Lower leg skin (tissue), 4 donors: ENCODE measurements around the gene PPP2R3A. TPM values are rescaled to one million over a fixed set of nuclear protein-coding genes. Genes with fewer than 3 reads are reported as not detected.

Source experiments
- DNase-seq, 2 donors: peaks; one replicate each; pipeline ENCODE4 v3.0.0-alpha.2; 2019; ENCODE audit warnings: low spot score in 2 of 2
- H3K4me3 ChIP-seq: fragments of 200-600 bp; sonication (generic); 2 replicates; pipeline ENCODE4 v1.5.1; 2017; ENCODE audit warnings: mild to moderate bottlenecking, low read depth; ENCODE audit not compliant: poor library complexity, severe bottlenecking
- POLR2A ChIP-seq, 2 donors: fragments of 450-650 bp; IDR thresholded peaks; one replicate each; pipeline ENCODE4 v1.6.1; 2016 to 2017; ENCODE audit warnings: antibody characterized with exemption in 2 of 2, mild to moderate bottlenecking in 1 of 2, moderate library complexity in 1 of 2
- WGBS, 2 donors: methylation state at CpG; one replicate each; pipeline ENCODE4 v1.1.5; 2018; 5-methylcytosine and 5-hydroxymethylcytosine counted together
- intact Hi-C: fragments of 100-400 bp; cut with DNase I; formaldehyde crosslinking; loops from one replicate; pipeline ENCODE4 v1.15.0; 2023; ENCODE audit warnings: low total_unique reads
- total RNA-seq, 4 donors: library from RNA; depleted of rRNA; stranded (reverse); fragments of >200 nt; gene quantifications; one replicate each; pipeline ENCODE4 v1.1.0, GENCODE V29; 2016
- TF ChIP-seq, protein P1 (sequence below), 3 donors: fragments of 450-650 bp; IDR thresholded peaks; one replicate each; pipeline ENCODE4 v1.5.1; 2016; ENCODE audit warnings: antibody characterized with exemption in 3 of 3, mild to moderate bottlenecking in 3 of 3, moderate library complexity in 2 of 3

PPP2R3A gene
- total RNA-seq, 4 donors from 2014 or later: 36.8 to 39.7 (median 38.5) TPM

GRCh38 chr3:136044980-136045745 lies 79.6 kb downstream of the PPP2R3A start:
- WGBS, 2 donors: 84 to 89% methylated on average over 7 of the region's 7 CpGs
- no peak for DNase-seq
- H3K4me3 ChIP-seq: no peak overlapping the region
- intact Hi-C loops: loop anchor here (5.0 kb wide), 1 partner anchor 138 kb away; no protein-coding TSS in a partner anchor
- TF ChIP-seq, protein P1, sequence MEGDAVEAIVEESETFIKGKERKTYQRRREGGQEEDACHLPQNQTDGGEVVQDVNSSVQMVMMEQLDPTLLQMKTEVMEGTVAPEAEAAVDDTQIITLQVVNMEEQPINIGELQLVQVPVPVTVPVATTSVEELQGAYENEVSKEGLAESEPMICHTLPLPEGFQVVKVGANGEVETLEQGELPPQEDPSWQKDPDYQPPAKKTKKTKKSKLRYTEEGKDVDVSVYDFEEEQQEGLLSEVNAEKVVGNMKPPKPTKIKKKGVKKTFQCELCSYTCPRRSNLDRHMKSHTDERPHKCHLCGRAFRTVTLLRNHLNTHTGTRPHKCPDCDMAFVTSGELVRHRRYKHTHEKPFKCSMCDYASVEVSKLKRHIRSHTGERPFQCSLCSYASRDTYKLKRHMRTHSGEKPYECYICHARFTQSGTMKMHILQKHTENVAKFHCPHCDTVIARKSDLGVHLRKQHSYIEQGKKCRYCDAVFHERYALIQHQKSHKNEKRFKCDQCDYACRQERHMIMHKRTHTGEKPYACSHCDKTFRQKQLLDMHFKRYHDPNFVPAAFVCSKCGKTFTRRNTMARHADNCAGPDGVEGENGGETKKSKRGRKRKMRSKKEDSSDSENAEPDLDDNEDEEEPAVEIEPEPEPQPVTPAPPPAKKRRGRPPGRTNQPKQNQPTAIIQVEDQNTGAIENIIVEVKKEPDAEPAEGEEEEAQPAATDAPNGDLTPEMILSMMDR (IDR thresholded peaks at IDR 0.05): no peak
- TF ChIP-seq POLR2A (IDR thresholded peaks at IDR 0.05): no peak

DNA sequence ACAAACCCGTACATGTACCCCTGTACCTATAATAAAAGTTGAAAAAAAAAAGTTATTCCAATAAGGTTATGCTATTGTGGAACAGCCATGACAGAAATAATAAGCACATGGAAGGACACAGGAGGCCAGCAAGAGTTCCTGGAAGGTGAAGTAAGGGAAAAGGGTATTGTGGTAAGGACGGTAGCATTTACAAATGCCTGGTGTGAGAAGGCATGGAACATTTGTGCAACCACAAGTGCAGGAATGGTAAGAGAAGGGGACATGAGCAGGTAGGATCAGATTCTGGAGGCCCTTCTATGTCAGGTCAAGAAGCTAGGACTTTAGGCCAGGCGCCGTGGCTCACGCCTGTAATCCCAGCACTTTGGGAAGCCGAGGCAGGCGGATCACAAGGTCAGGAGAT lies 82.5 kb downstream of the PPP2R3A start:
- intact Hi-C loops: no loop called here
- no peak for TF ChIP-seq POLR2A (IDR thresholded peaks at IDR 0.05)
- TF ChIP-seq, protein P1 (IDR thresholded peaks at IDR 0.05): no peak
- no peak overlapping the region for H3K4me3 ChIP-seq
- WGBS, 2 donors: 97 to 99% methylated on average over 7 of the region's 7 CpGs
- DNase-seq: no peak

DNA sequence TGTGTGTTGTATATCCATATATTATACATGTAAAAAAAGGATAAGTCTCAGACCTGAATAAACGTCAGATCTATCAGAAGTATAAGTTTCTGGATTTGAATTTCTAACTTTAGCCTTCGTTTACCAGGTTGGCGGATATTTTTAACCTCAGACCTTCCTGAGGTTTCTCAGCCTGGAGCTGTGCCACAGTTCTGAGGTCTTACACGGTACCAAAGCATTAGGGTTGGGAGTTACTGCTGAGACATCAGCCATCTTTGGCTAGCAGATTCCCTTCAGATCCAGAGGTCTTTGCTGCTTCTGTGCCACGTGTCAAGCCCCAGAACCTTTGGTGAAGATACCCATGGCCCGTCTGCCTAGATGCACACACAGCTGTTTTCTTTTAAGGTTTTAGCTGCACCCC lies 84.7 kb downstream of the PPP2R3A start:
- intact Hi-C loops: no loop called here
- WGBS, 2 donors: 73 to 79% methylated on average over 6 of the region's 6 CpGs
- no peak for DNase-seq
- no peak overlapping the region for H3K4me3 ChIP-seq
- TF ChIP-seq POLR2A (IDR thresholded peaks at IDR 0.05): no peak
- TF ChIP-seq, protein P1 (IDR thresholded peaks at IDR 0.05): no peak

DNA sequence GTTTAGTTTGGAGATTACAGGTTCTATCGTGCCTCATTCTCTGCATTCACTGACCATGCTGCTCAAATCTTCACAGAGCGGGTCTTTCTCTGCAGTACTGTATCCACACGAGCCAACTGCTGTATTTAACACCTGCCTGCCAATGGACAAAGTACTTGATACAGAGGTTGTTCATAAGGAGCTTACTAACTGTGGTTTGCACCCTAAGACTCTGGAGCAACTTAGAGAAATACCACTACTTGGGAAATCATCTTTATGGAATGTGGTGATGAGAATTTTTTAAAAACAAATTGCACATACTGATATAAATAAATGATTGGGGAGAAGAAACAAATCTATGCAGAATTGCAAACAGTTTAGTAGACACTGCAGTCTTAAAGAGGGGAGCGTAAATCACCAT lies 90.0 kb downstream of the PPP2R3A start:
- DNase-seq: no peak
- TF ChIP-seq, protein P1 (IDR thresholded peaks at IDR 0.05): no peak
- no peak for TF ChIP-seq POLR2A (IDR thresholded peaks at IDR 0.05)
- 94 to 98% methylated on average over 4 of the region's 4 CpGs for WGBS, 2 donors
- intact Hi-C loops: no loop called here
- H3K4me3 ChIP-seq: no peak overlapping the region

GRCh38 chr3:136067211-136067610 lies 101.7 kb downstream of the PPP2R3A start:
- H3K4me3 ChIP-seq: no peak overlapping the region
- intact Hi-C loops: no loop called here
- DNase-seq: no peak
- no peak for TF ChIP-seq POLR2A (IDR thresholded peaks at IDR 0.05)
- TF ChIP-seq, protein P1 (IDR thresholded peaks at IDR 0.05): no peak
- 84 to 93% methylated on average over 2 of the region's 2 CpGs for WGBS, 2 donors

DNA sequence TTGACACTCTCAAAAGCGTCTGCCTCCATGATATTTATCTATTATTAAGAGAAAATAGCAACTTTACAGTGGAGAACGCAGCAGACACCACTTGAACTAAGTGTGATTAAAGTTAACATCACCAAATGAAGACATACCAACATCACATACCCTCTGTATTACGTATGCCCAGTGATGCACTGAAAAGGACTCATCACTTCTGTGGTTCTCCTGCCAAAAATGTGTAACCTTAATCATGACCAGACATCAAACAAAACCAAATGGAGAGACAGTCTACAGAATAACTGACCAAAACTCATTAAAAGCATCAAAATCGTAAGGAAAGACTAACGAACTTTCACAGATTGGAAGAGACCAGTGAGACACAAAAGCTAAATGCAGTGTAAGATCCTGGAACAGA lies 103.2 kb downstream of the PPP2R3A start:
- intact Hi-C loops: no loop called here
- no peak for TF ChIP-seq POLR2A (IDR thresholded peaks at IDR 0.05)
- TF ChIP-seq, protein P1 (IDR thresholded peaks at IDR 0.05): no peak
- 82 to 88% methylated on average over 5 of the region's 5 CpGs for WGBS, 2 donors
- H3K4me3 ChIP-seq: no peak overlapping the region
- DNase-seq: no peak
